ENCODE measurements around the gene SHISAL2B. TPM values are rescaled to one million over a fixed set of nuclear protein-coding genes. Genes with fewer than 3 reads are reported as not detected.
"Not testable (repeated sequence)": the region's sequence is repeated elsewhere in the genome, so short reads cannot be mapped to it uniquely, and the experiment has no call there.

SHISAL2B gene
- total RNA-seq = not detected

DNA sequence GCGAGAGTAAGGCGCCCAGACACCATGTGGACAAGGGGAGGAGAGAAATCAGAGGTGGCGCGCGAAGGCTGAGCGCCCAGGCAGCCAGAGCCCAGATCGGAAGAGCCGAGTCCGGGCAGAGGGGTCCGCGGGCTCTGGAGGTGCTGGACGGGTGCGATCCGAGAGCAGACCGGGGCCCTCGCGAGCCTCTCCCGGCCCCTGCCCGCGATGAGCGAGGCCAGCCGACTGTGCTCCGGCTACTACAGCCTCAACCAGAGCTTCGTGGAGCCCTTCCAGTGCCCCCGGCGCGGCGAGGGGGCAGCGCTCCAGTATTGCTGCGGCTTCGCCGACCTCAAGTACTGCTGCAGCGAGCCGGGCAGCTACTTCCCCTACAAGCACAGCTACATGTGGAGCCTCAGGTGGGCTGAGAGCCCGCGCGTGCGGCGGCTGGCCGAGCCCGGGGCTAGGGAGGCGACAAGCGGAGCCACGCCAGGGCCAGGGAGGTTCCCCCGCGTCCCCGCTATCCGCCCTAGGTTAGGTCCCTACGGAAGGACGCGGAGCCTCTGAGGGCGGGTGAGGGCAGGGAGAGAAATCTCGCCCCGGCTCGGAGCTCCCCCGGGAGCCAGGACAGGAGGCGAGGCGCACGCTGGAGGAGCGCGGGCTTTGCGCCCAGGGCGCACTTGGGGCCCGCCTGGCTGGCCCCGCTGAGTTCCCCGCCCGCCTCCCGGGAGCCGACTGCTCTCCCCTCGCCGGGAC, at the start of gene SHISAL2B:
TSS of gene SHISAL2B (plus strand) at position 87 of the 735 bp plus-strand sequence. CDS start at position 208, 121 bp downstream.
- peaks cover 53% of the 10 kb centered on the region for H3K27me3 ChIP-seq (ENCODE audit: insufficient read depth, low read length)
- H3K4me3 ChIP-seq (ENCODE audit: low read length) = no peak within 1 kb of the TSS
- H3K9me3 ChIP-seq (ENCODE audit: low read depth, low read length) = no peaks in the 10 kb centered on the region
- H3K4me1 ChIP-seq (ENCODE audit: insufficient read depth, low read length) = no peaks in the 10 kb centered on the region

DNA sequence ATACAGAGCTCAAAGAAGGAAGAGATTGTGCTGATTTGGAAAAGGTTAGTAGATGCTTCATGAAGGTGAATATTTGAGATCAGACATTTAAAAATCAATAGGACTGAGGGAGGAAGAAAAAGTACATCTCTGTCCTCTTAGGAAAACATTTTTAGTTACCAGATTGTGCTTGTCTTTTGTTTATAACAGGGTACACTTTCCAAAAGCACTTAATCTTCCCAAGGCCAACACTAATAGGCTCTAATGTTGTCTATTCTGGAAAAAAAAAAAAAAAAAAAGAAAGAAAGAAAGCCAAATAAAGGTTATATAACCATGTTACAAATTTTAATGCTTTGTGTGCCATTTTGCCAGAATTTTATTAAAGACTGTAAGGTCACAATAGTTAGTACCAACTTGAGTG, 45.5 kb upstream of the SHISAL2B start:
- H3K9me3 ChIP-seq (ENCODE audit: low read depth, low read length) = no peaks in the 10 kb centered on the region
- no peaks in the 10 kb centered on the region for H3K4me1 ChIP-seq (ENCODE audit: insufficient read depth, low read length)
- no peak overlapping the region for H3K4me3 ChIP-seq (ENCODE audit: low read length)
- H3K27me3 ChIP-seq (ENCODE audit: insufficient read depth, low read length) = no peaks in the 10 kb centered on the region

DNA sequence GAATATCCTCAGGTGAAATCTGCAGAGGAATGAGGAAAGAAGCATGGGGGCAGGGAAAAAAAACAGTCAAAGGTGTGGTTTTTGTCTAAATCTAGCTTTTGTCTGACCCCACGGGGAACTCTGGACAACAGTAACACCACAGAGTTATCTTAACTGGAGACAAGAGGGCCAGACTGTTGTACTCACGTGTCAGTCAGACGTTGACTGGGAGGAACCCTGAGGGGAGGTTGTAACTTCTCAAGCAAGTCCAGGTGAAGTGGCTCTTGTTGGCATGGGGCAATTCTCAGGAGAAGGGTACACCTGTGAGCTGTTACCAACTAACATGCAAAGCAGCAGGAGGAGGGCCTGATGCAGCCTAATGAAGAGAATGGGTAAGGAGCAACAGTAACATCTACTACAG, 44.1 kb upstream of the SHISAL2B start:
- no peak overlapping the region for H3K4me3 ChIP-seq (ENCODE audit: low read length)
- no peaks in the 10 kb centered on the region for H3K27me3 ChIP-seq (ENCODE audit: insufficient read depth, low read length)
- no peaks in the 10 kb centered on the region for H3K4me1 ChIP-seq (ENCODE audit: insufficient read depth, low read length)
- H3K9me3 ChIP-seq (ENCODE audit: low read depth, low read length) = no peaks in the 10 kb centered on the region

DNA sequence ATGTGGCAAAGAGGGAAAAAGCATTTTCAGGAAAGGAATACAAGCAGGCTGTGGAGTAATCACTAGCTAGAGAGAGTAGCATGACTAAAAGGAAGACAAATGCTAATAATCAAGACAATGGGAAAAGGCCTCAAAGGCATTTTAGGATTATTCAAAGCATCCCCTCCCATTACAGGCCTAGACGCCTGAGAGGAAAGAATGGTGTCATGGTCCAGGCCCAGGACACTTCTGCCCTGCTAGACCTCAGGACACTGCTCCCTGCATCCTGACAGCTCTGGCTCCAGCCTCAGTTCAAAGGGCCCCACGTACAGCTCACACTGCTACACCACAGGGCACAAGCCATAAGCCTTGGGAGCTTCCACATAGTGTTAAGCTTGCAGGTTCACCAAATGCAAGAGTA, 40.8 kb upstream of the SHISAL2B start:
- Histone ChIP-seq H3K4me1 (ENCODE audit: insufficient read depth, low read length) (no peaks in the 10 kb centered on the region), H3K9me3 (ENCODE audit: low read depth, low read length) (no peaks in the 10 kb centered on the region), H3K27me3 (ENCODE audit: insufficient read depth, low read length) (no peaks in the 10 kb centered on the region), H3K4me3 (ENCODE audit: low read length) (no peak overlapping the region)

DNA sequence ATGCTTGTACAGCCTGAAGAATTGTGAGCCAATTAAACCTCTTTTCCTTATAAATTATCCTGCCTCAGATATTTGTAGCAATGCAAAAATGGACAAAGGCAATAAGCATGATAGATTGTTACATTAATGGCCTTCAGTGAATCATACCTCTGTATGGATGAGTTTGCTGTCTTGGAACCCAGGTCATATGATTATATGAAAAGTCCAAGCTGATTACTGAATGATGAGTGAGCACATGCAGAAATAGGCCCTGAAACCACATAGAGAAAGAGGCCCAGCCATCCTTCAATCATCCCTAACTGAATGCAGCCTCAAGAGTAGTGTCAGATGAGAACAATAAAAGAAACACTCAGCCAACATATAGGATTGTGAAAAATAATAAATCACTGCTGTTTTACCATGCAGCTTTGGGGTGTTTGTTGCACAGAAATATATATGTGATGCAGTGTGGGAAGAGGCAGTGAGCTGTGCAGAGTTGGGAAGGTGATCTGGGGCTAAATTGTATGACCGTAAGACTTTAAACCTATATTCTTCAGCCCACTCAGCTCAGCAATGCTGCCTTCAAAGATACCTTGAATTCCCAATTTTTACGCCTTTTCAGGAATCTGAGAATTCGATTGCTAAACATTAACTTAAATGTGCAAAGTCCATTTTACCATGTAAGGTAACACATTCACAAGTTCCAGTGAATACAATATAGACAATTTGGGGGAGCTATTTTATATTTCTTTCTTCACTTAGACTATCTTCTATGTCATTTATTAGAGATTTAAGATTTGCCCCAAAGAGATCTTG, 36.3 kb upstream of the SHISAL2B start:
- Histone ChIP-seq H3K4me1 (ENCODE audit: insufficient read depth, low read length) (no peaks in the 10 kb centered on the region), H3K27me3 (ENCODE audit: insufficient read depth, low read length) (no peaks in the 10 kb centered on the region), H3K4me3 (ENCODE audit: low read length) (no peak overlapping the region), H3K9me3 (ENCODE audit: low read depth, low read length) (no peaks in the 10 kb centered on the region)

DNA sequence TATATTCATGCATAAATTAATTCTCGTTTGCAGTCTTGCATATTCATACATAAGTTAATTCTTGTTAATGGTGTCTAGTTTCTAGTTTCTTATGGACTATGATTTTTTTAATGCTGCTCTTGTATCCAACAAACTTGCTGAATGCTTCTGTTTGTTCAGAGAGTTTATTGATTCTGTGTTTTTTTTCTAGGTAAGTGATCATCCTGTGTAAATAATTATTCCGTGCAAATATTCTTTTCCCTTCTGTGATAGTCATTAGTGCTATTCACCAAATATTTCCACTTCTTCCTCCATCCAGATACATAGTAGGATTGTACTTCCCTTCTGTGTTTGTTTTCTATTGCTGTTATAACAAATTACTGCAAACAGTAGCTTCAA, 35.8 kb upstream of the SHISAL2B start:
- H3K4me3 ChIP-seq (ENCODE audit: low read length) = no peak overlapping the region
- no peaks in the 10 kb centered on the region for H3K27me3 ChIP-seq (ENCODE audit: insufficient read depth, low read length)
- no peaks in the 10 kb centered on the region for H3K9me3 ChIP-seq (ENCODE audit: low read depth, low read length)
- H3K4me1 ChIP-seq (ENCODE audit: insufficient read depth, low read length) = no peaks in the 10 kb centered on the region

DNA sequence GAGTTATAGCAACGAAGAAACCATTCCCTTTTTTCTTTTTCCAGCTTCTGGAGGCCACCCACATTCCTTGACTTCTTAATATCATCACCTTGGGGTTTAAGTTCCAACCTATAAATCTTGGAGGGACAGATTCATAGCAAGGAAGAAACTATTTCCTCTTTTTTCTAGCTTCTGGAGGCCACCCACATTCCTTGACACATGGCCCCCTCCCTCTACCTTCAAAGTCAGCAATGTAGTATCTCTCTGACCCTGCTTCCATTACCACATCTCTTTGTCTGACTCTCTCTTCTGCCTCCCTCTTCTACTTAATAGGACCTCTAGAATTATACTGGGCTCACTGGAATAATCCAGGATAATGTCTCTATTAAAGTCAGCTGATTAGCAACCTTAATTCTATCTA, 34.7 kb upstream of the SHISAL2B start:
- Histone ChIP-seq H3K4me1 (ENCODE audit: insufficient read depth, low read length) (no peaks in the 10 kb centered on the region), H3K9me3 (ENCODE audit: low read depth, low read length) (no peaks in the 10 kb centered on the region), H3K27me3 (ENCODE audit: insufficient read depth, low read length) (peaks cover 2% of the 10 kb centered on the region), H3K4me3 (ENCODE audit: low read length) (no peak overlapping the region)

DNA sequence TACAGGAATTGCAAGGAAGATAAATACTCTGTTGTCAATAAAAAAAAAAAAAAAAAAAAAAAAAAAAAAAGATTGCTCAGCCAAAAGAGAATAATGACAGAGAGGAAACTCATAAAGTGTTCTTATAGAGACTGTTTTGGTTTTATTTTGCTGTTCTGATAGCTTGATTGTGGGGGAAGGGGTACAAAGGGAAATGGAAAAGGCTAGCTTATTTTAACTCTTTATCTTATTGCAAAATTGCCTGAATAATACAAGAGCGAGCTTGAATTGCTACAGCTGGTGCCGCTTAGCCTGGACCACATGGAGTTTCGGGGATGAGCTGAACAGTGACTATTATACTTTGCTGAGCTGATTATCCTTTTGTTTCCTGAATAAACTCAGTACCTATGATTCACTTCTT, 31.0 kb upstream of the SHISAL2B start:
- Histone ChIP-seq H3K9me3 (ENCODE audit: low read depth, low read length) (no peaks in the 10 kb centered on the region), H3K27me3 (ENCODE audit: insufficient read depth, low read length) (peaks cover 6% of the 10 kb centered on the region), H3K4me1 (ENCODE audit: insufficient read depth, low read length) (no peaks in the 10 kb centered on the region), H3K4me3 (ENCODE audit: low read length) (no peak overlapping the region)

DNA sequence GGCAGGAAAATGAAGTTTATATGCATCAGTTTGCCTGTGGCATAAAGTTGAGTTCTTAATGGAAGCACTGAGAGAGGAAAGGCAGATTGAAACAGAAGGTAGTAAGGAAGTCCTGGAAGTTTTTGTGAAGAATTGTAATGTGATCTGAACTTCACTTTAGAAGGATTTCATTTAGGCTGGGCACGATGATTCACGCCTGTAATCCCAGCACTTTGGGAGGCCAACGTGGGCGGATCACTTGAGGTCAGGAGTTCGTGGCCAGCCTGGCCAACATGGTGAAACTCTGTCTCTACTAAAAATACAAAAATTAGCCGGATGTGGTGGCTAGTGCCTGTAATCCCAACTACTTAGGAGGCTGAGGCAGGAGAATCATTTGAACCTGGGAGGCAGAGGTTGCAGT, 27.1 kb upstream of the SHISAL2B start:
- not testable (repeated sequence) for H3K27me3 ChIP-seq (ENCODE audit: insufficient read depth, low read length); H3K4me3 ChIP-seq (ENCODE audit: low read length); H3K4me1 ChIP-seq (ENCODE audit: insufficient read depth, low read length); H3K9me3 ChIP-seq (ENCODE audit: low read depth, low read length)

DNA sequence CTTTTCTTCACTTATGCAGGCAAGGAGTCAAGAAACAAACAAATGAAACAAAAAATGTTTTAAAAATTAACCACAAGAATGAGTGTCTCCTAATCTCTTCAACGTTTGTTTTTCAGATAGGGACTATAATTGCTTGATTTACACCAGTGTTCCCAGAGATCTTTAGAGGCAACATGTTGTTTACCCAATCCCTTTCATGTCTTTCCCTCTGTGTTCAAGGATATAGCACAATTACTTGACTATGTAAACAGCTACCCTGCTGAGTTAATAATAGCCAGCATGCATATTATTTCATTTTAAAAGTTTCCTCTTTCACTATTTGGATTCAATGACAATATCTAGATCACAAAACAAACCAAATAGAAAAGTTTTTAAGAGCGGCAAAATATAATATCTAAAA, 25.1 kb upstream of the SHISAL2B start:
- Histone ChIP-seq H3K4me1 (ENCODE audit: insufficient read depth, low read length) (no peaks in the 10 kb centered on the region), H3K4me3 (ENCODE audit: low read length) (no peak overlapping the region), H3K27me3 (ENCODE audit: insufficient read depth, low read length) (peaks cover 3% of the 10 kb centered on the region), H3K9me3 (ENCODE audit: low read depth, low read length) (no peaks in the 10 kb centered on the region)

DNA sequence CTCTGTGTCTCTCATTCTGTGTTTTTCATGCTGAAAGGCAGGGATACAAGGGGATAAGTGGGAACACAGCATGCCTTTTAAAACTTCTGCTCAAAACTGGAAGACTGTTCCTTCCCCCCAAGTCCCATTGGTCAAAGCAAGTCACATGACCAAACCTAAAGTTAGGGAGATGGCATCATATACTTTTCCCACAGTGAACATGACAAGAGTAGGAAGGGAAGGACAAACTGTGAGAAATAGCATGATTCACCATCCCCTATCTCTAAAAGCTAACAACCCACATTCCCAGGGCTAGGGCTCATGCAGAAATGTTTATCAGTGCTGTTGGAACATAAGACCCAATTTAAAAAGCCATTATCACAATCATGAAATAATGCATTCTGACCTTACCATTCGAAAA, 24.2 kb upstream of the SHISAL2B start:
- no peaks in the 10 kb centered on the region for H3K4me1 ChIP-seq (ENCODE audit: insufficient read depth, low read length)
- no peak overlapping the region for H3K4me3 ChIP-seq (ENCODE audit: low read length)
- peaks cover 3% of the 10 kb centered on the region for H3K27me3 ChIP-seq (ENCODE audit: insufficient read depth, low read length)
- H3K9me3 ChIP-seq (ENCODE audit: low read depth, low read length) = no peaks in the 10 kb centered on the region

DNA sequence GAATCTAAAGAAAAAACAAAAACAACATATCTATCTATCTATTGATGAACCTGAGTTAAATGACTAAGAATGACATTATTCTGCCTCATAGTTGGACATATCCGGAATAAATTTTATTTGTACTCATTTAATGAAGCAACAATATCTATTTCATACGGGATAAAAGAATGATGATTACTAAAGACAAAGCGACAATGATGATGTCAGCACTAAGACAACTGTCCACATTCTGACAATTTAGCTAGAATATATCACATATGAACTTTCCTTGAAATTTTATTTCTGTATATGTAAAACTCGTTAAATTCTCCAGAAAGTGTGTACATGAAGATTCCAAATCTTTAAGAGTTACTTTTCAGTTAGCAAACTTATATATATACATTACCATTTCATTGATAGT, 23.2 kb upstream of the SHISAL2B start:
- Histone ChIP-seq H3K4me3 (ENCODE audit: low read length) (no peak overlapping the region), H3K4me1 (ENCODE audit: insufficient read depth, low read length) (no peaks in the 10 kb centered on the region), H3K9me3 (ENCODE audit: low read depth, low read length) (no peaks in the 10 kb centered on the region), H3K27me3 (ENCODE audit: insufficient read depth, low read length) (no peaks in the 10 kb centered on the region)

DNA sequence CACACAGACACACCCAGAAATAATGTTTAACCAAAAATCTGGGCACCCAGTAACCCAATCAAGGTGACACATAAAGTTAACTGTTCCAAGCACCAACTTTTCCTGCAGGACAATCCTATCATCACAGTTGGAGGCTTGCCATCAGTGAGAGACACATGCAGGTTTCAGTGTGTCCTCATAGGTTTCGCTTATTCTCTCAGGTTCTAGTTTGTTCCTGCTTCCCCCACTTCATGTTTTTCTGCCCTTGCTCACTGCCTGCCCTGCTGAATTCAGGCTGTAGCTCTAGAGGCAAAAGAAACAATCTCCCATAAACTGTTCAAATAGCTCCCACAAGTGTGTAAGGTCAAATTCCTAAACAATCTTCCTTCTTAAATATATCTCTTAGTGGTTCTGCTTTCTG, 20.0 kb upstream of the SHISAL2B start:
- Histone ChIP-seq H3K4me3 (ENCODE audit: low read length) (no peak overlapping the region), H3K4me1 (ENCODE audit: insufficient read depth, low read length) (no peaks in the 10 kb centered on the region), H3K27me3 (ENCODE audit: insufficient read depth, low read length) (no peaks in the 10 kb centered on the region), H3K9me3 (ENCODE audit: low read depth, low read length) (no peaks in the 10 kb centered on the region)

DNA sequence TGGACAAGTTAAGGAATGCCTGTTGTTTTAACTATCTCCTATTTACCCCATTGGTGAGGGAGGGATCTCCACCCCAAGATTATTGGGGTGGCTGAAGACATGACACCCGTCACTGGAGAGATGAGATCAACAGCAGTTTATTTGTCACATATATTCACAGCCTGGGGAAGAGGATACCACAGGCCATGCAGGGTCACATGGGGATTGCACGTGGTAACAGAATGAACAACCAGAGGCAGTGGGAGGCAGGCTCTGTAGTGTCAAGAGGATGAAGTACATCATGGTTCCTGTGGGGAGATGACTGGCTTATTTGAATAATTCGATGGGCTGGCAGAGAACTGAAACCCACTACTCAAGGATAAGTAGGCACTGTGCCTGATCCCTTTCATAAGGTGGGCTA, 18.6 kb upstream of the SHISAL2B start:
- H3K4me1 ChIP-seq (ENCODE audit: insufficient read depth, low read length) = no peaks in the 10 kb centered on the region
- no peak overlapping the region for H3K4me3 ChIP-seq (ENCODE audit: low read length)
- no peaks in the 10 kb centered on the region for H3K27me3 ChIP-seq (ENCODE audit: insufficient read depth, low read length)
- no peaks in the 10 kb centered on the region for H3K9me3 ChIP-seq (ENCODE audit: low read depth, low read length)

DNA sequence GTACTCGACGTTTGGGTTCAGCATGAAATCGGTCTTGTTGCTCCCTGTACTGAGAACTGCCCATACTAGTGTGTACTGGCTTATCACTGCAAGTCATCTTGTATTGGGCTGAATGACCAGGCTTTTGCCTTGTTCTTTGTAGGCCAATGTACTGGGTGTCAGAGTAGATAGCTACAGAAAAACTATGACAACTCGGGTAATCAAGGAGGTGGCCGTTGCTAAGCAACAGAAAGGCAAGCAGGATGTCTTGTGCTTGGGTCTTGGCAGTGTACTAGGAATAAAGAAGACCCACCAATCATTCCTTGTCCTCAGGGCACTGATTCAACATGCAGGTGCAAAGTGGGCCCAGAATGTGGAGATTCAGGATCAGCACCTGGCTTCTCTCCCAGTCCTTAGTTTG, 11.9 kb upstream of the SHISAL2B start:
- H3K4me3 ChIP-seq (ENCODE audit: low read length) = no peak overlapping the region

DNA sequence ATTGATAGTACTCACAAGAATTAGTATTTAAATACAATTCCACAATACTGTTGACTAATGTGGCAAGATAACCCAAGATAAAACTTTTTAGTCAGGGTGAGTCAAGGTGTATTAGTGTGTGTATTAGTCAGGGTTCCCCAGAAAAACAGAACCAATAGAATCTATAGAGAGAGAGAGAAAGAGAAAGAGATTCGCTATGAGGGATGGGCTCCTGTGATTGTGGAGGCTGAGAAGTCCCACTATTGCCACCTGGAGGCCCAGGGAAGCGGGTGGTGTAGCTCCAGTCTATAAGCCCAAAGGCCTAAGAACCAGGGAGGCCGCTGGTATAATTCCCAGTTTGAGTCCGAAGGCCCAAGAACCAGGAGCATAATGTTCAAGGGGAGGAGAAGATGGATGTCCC, 10.0 kb upstream of the SHISAL2B start:
- H3K9me3 ChIP-seq (ENCODE audit: low read depth, low read length) = no peaks in the 10 kb centered on the region
- no peaks in the 10 kb centered on the region for H3K27me3 ChIP-seq (ENCODE audit: insufficient read depth, low read length)
- H3K4me1 ChIP-seq (ENCODE audit: insufficient read depth, low read length) = no peaks in the 10 kb centered on the region
- H3K4me3 ChIP-seq (ENCODE audit: low read length) = no peak overlapping the region

More for the DNA sequence above, 11.9 kb upstream of the SHISAL2B start:
- H3K27me3 ChIP-seq (ENCODE audit: insufficient read depth, low read length) = no peaks in the 10 kb centered on the region
- no peaks in the 10 kb centered on the region for H3K9me3 ChIP-seq (ENCODE audit: low read depth, low read length)
- H3K4me1 ChIP-seq (ENCODE audit: insufficient read depth, low read length) = no peaks in the 10 kb centered on the region

All from mononuclear cell (primary cell).